Endothelial cell of umbilical vein (primary cell): ENCODE data around the gene LSM2. TPM values are rescaled to one million over a fixed set of nuclear protein-coding genes. Genes with fewer than 3 reads are reported as not detected.

ENCODE experiments used
- BruUV-seq: library from RNA; stranded (reverse); fragments of 400-500 nt; replicated peaks from 2 replicates; lab custom pipeline; 2021; lab: Mats Ljungman, UMichigan
- CTCF ChIA-PET: fragments of 300-600, 350-600 bp; sonication (Branson Sonifier 250); formaldehyde crosslinking; loops from one replicate; lab custom pipeline; 2021; ENCODE audit warnings: antibody characterized with exemption, inconsistent platforms; lab: Charles Lee
- POLR2A ChIA-PET: fragments of 300-600, 350-600 bp; sonication (Branson Sonifier 250); formaldehyde crosslinking; loops from one replicate; lab custom pipeline; 2021; ENCODE audit warnings: antibody characterized with exemption, inconsistent platforms; lab: Charles Lee
- DNase-seq: peaks from one replicate; pipeline ENCODE4 v3.0.0-alpha.2; 2011; ENCODE audit warnings: low read depth, low spot score
- FAIRE-seq: peaks from 2 replicates; lab custom pipeline; 2011; peaks lifted over from hg19 to GRCh38; lab: Jason Lieb, UNC
- H2AFZ ChIP-seq: 2 replicates; pipeline ENCODE4 v1.6.0; 2012; ENCODE audit warnings: low read depth, low read length, control low read depth, inconsistent platforms
- H3K27ac ChIP-seq: 2 replicates; pipeline ENCODE4 v1.5.1; 2011; ENCODE audit warnings: low read depth, mild to moderate bottlenecking, control low read depth, low read length, moderate library complexity; ENCODE audit not compliant: insufficient read depth
- H3K27me3 ChIP-seq, 2 experiments: 2 replicates each; pipeline versions ENCODE4 v1.6.0 to v1.6.1; 2011; ENCODE audit warnings: low read length in 2 of 2, mixed read lengths in 1 of 2; ENCODE audit not compliant: control insufficient read depth in 2 of 2, insufficient read depth in 2 of 2
- H3K36me3 ChIP-seq, 2 experiments: 2 replicates in 1 of 2; 3 replicates in 1 of 2; pipeline ENCODE4 v1.5.1; 2011; ENCODE audit warnings: low read length in 2 of 2, mild to moderate bottlenecking in 1 of 2, moderate library complexity in 1 of 2; ENCODE audit not compliant: control insufficient read depth in 2 of 2, insufficient read depth in 2 of 2; ENCODE audit errors: extremely low read depth in 1 of 2
- H3K4me1 ChIP-seq: 3 replicates; pipeline ENCODE4 v1.5.1; 2011; ENCODE audit warnings: mild to moderate bottlenecking, low read length; ENCODE audit not compliant: control insufficient read depth, insufficient read depth; ENCODE audit errors: extremely low read depth
- H3K4me2 ChIP-seq: 2 replicates; pipeline ENCODE4 v1.6.1; 2011; ENCODE audit warnings: low read length, control low read depth, mixed read lengths; ENCODE audit not compliant: insufficient read depth
- H3K4me3 ChIP-seq, 3 experiments: fragments of 200-600 bp in 1 of 3; sonication (generic), shearing (Covaris generic) in 1 of 3; replicated peaks in 1 of 3; 2 replicates each; pipeline ENCODE4 v1.5.1; 2011 to 2016; ENCODE audit warnings: control low read depth in 3 of 3, low read length in 3 of 3, mild to moderate bottlenecking in 2 of 3, inconsistent platforms in 1 of 3, low read depth in 1 of 3, moderate library complexity in 1 of 3; ENCODE audit not compliant: insufficient read depth in 1 of 3
- H3K79me2 ChIP-seq: 2 replicates; pipeline ENCODE4 v1.6.0; 2012; ENCODE audit warnings: low read length, inconsistent platforms; ENCODE audit not compliant: control insufficient read depth, insufficient read depth
- H3K9ac ChIP-seq: replicated peaks from 2 replicates; pipeline ENCODE3; 2011; ENCODE audit warnings: low read length, control low read depth; ENCODE audit not compliant: insufficient read depth; ENCODE audit errors: extremely low read depth
- H3K9me1 ChIP-seq: replicated peaks from 3 replicates; pipeline ENCODE4 v1.6.0; 2011; ENCODE audit warnings: mild to moderate bottlenecking, low read length; ENCODE audit not compliant: control insufficient read depth, insufficient read depth; ENCODE audit errors: extremely low read depth
- H3K9me3 ChIP-seq: replicated peaks from 2 replicates; pipeline ENCODE4 v1.5.1; 2012; ENCODE audit warnings: low read length, inconsistent platforms; ENCODE audit not compliant: control insufficient read depth, insufficient read depth
- H4K20me1 ChIP-seq: replicated peaks from 2 replicates; pipeline ENCODE3; 2011; ENCODE audit warnings: mild to moderate bottlenecking, low read length; ENCODE audit not compliant: control insufficient read depth, insufficient read depth; ENCODE audit errors: extremely low read depth
- EZH2 ChIP-seq: IDR thresholded peaks from 2 replicates; pipeline ENCODE4 v1.6.1; 2012; ENCODE audit warnings: borderline replicate concordance, low read depth, mild to moderate bottlenecking, moderate library complexity, low read length, inconsistent platforms; ENCODE audit not compliant: severe bottlenecking
- FOS ChIP-seq: IDR thresholded peaks from 2 replicates; pipeline ENCODE4 v1.6.1; 2011; ENCODE audit warnings: mild to moderate bottlenecking, low read length, moderate library complexity, borderline replicate concordance; ENCODE audit not compliant: insufficient read depth
- GATA2 ChIP-seq: IDR thresholded peaks from 2 replicates; pipeline ENCODE4 v1.7.0; 2011; ENCODE audit warnings: low read depth, mild to moderate bottlenecking, moderate library complexity, mixed read lengths, low read length; ENCODE audit not compliant: insufficient read length, insufficient read depth
- JUN ChIP-seq: IDR thresholded peaks from 2 replicates; pipeline ENCODE4 v1.6.1; 2011; ENCODE audit warnings: borderline replicate concordance, low read depth; ENCODE audit not compliant: insufficient read length, insufficient read depth
- MYC ChIP-seq: IDR thresholded peaks from one replicate; pipeline ENCODE4 v1.6.1; 2011; ENCODE audit warnings: mild to moderate bottlenecking, low read depth, low read length
- POLR2A ChIP-seq: IDR thresholded peaks from 2 replicates; pipeline ENCODE4 v1.6.1; 2012; ENCODE audit warnings: low read depth, mild to moderate bottlenecking, control low read depth, low read length
- POLR2AphosphoS5 ChIP-seq: IDR thresholded peaks from 2 replicates; pipeline ENCODE4 v1.6.1; 2012; ENCODE audit warnings: low read depth, mild to moderate bottlenecking, control low read depth, low read length, moderate library complexity; ENCODE audit not compliant: insufficient read depth
- dilution Hi-C: fragments of 300-500 bp; cut with MboI; formaldehyde crosslinking; loops from one replicate; pipeline ENCODE4 v1.15.0; 2019; ENCODE audit warnings: low sequenced_read_pairs; ENCODE audit not compliant: extremely low pct_ligation_motif_present
- intact Hi-C: fragments of 100-400 bp; cut with micrococcal nuclease; formaldehyde crosslinking; loops from one replicate; pipeline ENCODE4 v1.10.0; 2022
- polyA plus RNA-seq, 4 experiments: library from polyadenylated mRNA; depleted of rRNA in 3 of 4; stranded (reverse) in 3 of 4; unstranded in 1 of 4; fragments of >200 nt; gene quantifications; 2 replicates each; pipeline versions ENCODE4 v1.2.1 to v1.2.3, GENCODE V29; 2011 to 2012; ENCODE audit warnings: missing spikeins in 1 of 4
- total RNA-seq: library from RNA; stranded (reverse); gene quantifications from 2 replicates; pipeline ENCODE4 v1.2.3, GENCODE V29; 2021
- TF ChIP-seq, protein P1 (sequence below): IDR thresholded peaks from 2 replicates; pipeline ENCODE4 v1.6.1; 2011; ENCODE audit not compliant: insufficient read depth, insufficient read length
- TF ChIP-seq, protein P2 (sequence below), 2 donors: IDR thresholded peaks; 1 replicate in 1 of 2; 2 replicates in 1 of 2; pipeline ENCODE4 v1.5.1; 2011; ENCODE audit warnings: low read length in 2 of 2, mild to moderate bottlenecking in 2 of 2, moderate library complexity in 2 of 2, control low read depth in 1 of 2, inconsistent platforms in 1 of 2, low read depth in 1 of 2; ENCODE audit not compliant: insufficient read depth in 1 of 2; ENCODE audit errors: extremely low read depth in 1 of 2

The LSM2 gene
- total and polyA plus RNA-seq, 2 donors (not counting 3 experiments of a cell fraction or from before 2014, with no cell fraction given) = 78.1 to 86.0 TPM

DNA sequence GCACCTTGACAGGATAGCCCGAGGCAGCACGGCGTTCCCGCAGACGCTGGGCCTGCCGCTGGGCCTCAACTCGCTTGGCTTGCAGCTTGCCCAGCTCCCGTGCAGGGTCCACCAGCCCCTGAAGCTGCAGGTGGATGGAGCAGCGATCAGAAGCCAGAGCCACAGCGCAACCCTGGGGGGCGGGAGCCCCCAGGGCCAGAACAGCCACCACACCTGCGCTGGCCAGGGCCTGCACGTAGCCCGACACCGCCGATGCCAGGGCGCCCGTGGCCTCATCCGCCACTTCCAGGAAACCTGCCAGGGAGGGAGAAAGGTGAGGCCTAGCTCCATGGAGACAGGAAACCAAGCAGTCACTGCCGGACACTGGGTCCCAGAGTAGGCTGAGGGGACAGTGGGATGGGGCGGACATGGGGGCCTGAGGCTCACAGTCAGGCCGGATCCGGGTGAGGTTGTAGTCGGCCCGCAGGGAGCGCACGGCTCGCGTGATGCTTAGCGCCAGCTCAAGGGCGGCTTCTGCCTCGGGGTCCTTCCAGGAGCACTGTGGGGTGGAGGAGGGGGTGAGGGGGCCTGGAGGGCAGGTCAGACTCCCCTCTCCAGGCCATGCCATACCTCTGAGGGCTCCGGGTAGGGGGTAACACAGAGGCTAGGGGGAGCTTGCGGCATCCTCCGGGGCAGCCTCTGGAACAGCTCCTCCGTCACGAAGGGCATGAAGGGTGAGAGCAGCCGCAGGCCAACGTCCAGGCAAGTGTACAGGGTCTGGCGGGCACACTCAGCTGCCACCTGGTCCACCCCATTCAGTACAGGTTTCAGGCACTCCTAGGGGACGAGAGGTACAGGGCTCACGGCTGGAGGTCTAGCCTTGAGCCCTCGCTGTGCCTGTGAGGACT, 27.5 kb downstream of the LSM2 start:
- dilution Hi-C loops (no loop called here), intact Hi-C loops (no loop called here)
- no peak overlapping the region for H3K27ac ChIP-seq
- FAIRE-seq (no peak), DNase-seq (no peak)
- ChIA-PET CTCF (interaction anchor here (1.0 to 2.3 kb wide), 2 partner anchors 9 to 12 kb away, joined by 4 to 14 read pairs; no protein-coding TSS in a partner anchor), POLR2A (no interaction called here)
- H3K9ac ChIP-seq = no peak overlapping the region
- H3K27me3 ChIP-seq = no peaks in the 10 kb centered on the region
- TSS peak; percentile 37 for BruUV-seq
- no peaks in the 10 kb centered on the region for H3K9me3 ChIP-seq
- no peak overlapping the region for H2AFZ ChIP-seq
- no peaks in the 10 kb centered on the region for H3K9me1 ChIP-seq
- no peak for TF ChIP-seq MYC
- H3K79me2 ChIP-seq = no peaks in the 10 kb centered on the region
- H4K20me1 ChIP-seq = no peaks in the 10 kb centered on the region
- no peak overlapping the region for H3K4me2 ChIP-seq
- peaks cover 3 to 38% of the 10 kb centered on the region in 2 experiments for H3K36me3 ChIP-seq
- no peak overlapping the region for H3K4me3 ChIP-seq
- peaks cover 4% of the 10 kb centered on the region for H3K4me1 ChIP-seq

DNA sequence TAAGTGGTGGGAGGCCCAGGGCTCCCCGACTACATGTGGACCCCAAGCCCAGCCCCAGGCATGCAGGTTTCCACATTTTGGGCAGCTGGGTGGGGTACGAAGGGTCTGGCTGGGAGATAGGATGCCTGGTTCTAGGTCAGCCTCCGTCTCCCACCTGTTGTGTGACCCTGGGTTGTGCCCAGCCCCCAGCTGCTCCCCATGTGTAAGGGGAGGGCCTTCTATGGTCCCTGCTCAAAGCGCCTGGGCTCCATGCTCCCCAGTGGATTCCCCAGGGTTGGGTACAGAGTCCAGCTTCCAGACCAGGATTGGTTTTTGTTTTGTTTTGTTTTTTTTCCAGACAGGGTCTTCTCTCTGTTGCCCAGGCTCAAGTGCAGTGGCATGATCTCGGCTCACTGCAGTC, 28.6 kb downstream of the LSM2 start:
- dilution Hi-C loops = no loop called here
- Histone ChIP-seq H4K20me1 (no peaks in the 10 kb centered on the region), H3K9me3 (no peaks in the 10 kb centered on the region), H3K36me3 (peaks cover 3 to 34% of the 10 kb centered on the region in 2 experiments), H2AFZ (no peak overlapping the region), H3K9ac (no peak overlapping the region), H3K9me1 (no peaks in the 10 kb centered on the region), H3K4me3 (no peak overlapping the region), H3K79me2 (no peaks in the 10 kb centered on the region), H3K4me2 (no peak overlapping the region), H3K27ac (no peak overlapping the region), H3K4me1 (peaks cover 4% of the 10 kb centered on the region), H3K27me3 (no peaks in the 10 kb centered on the region)
- FAIRE-seq (no peak), DNase-seq (no peak)
- BruUV-seq = no TSS peak
- POLR2A ChIA-PET = no interaction called here
- intact Hi-C loops = no loop called here
- CTCF ChIA-PET = interaction anchor here (0.7 to 2.3 kb wide), 8 partner anchors 8 to 53 kb away, joined by 3 to 14 read pairs (median 4); partner anchors contain the start of genes HSPA1A and HSPA1L
- TF ChIP-seq FOS (no peak), MYC (no peak), POLR2A (no peak), GATA2 (no peak), JUN (no peak), POLR2AphosphoS5 (no peak), EZH2 (no peak)
- TF ChIP-seq, protein P1, sequence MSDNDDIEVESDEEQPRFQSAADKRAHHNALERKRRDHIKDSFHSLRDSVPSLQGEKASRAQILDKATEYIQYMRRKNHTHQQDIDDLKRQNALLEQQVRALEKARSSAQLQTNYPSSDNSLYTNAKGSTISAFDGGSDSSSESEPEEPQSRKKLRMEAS = no peak
- TF ChIP-seq, protein P2, sequence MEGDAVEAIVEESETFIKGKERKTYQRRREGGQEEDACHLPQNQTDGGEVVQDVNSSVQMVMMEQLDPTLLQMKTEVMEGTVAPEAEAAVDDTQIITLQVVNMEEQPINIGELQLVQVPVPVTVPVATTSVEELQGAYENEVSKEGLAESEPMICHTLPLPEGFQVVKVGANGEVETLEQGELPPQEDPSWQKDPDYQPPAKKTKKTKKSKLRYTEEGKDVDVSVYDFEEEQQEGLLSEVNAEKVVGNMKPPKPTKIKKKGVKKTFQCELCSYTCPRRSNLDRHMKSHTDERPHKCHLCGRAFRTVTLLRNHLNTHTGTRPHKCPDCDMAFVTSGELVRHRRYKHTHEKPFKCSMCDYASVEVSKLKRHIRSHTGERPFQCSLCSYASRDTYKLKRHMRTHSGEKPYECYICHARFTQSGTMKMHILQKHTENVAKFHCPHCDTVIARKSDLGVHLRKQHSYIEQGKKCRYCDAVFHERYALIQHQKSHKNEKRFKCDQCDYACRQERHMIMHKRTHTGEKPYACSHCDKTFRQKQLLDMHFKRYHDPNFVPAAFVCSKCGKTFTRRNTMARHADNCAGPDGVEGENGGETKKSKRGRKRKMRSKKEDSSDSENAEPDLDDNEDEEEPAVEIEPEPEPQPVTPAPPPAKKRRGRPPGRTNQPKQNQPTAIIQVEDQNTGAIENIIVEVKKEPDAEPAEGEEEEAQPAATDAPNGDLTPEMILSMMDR (IDR thresholded peaks at IDR 0.05; ENCODE audit: extremely low read depth in 1 of 2, insufficient read depth in 1 of 2, low read depth in 1 of 2, low read length in 2 of 2) = no peak
